Common myeloid progenitor, CD34-positive (primary cell): ENCODE results near the gene THEMIS.

Experiments used
- CTCF ChIA-PET: fragments of 350-600 bp; sonication (Branson Sonifier 250); formaldehyde crosslinking; loops from one replicate; lab custom pipeline; 2021; ENCODE audit warnings: antibody characterized with exemption; lab: Charles Lee
- POLR2A ChIA-PET: fragments of 350-600 bp; sonication (Branson Sonifier 250); formaldehyde crosslinking; loops from one replicate; lab custom pipeline; 2021; ENCODE audit warnings: antibody characterized with exemption; lab: Charles Lee
- DNase-seq, 3 donors: peaks; one replicate each; pipeline versions ENCODE4 v3.0.0 to v3.0.0-alpha.2; 2013
- H3K27ac ChIP-seq, 2 experiments: 1 replicate in 1 of 2; 2 replicates in 1 of 2; pipeline ENCODE4 v1.7.0; 2013; ENCODE audit warnings: inconsistent platforms in 2 of 2, low read length in 2 of 2, mild to moderate bottlenecking in 2 of 2, low read depth in 1 of 2, moderate library complexity in 1 of 2; ENCODE audit not compliant: severe bottlenecking in 2 of 2, insufficient read depth in 1 of 2, poor library complexity in 1 of 2
- H3K27me3 ChIP-seq, 5 experiments: replicated peaks in 2 of 5; 1 replicate in 3 of 5; 2 replicates in 2 of 5; pipeline versions ENCODE4 v1.6.1 to v1.7.0; 2013; ENCODE audit warnings: low read length in 4 of 5, mild to moderate bottlenecking in 2 of 5, moderate library complexity in 2 of 5, inconsistent platforms in 1 of 5; ENCODE audit not compliant: insufficient read depth in 5 of 5, control insufficient read depth in 4 of 5
- H3K36me3 ChIP-seq, 4 experiments: 1 replicate in 2 of 4; 2 replicates in 2 of 4; pipeline versions ENCODE4 v1.6.1 to v1.7.0; 2013; ENCODE audit warnings: low read length in 3 of 4, control low read depth in 1 of 4, mild to moderate bottlenecking in 1 of 4; ENCODE audit not compliant: control insufficient read depth in 4 of 4, insufficient read depth in 4 of 4
- H3K4me1 ChIP-seq, 4 experiments: 1 replicate in 3 of 4; 2 replicates in 1 of 4; pipeline versions ENCODE4 v1.6.1 to v1.7.1; 2013; ENCODE audit warnings: low read length in 3 of 4, mild to moderate bottlenecking in 3 of 4, control low read depth in 1 of 4, inconsistent platforms in 1 of 4, moderate library complexity in 1 of 4; ENCODE audit not compliant: control insufficient read depth in 4 of 4, insufficient read depth in 4 of 4; ENCODE audit errors: control extremely low read depth in 1 of 4
- H3K4me3 ChIP-seq, 7 experiments: 1 replicate in 4 of 7; 2 replicates in 3 of 7; pipeline versions ENCODE4 v1.5.1 to v1.7.0; 2013; ENCODE audit warnings: mild to moderate bottlenecking in 7 of 7, low read length in 6 of 7, moderate library complexity in 6 of 7, inconsistent platforms in 2 of 7, low read depth in 2 of 7, control low read depth in 1 of 7; ENCODE audit not compliant: insufficient read depth in 4 of 7, control insufficient read depth in 1 of 7; ENCODE audit errors: extremely low read depth in 1 of 7
- H3K9me3 ChIP-seq, 5 experiments: 1 replicate in 4 of 5; 2 replicates in 1 of 5; pipeline versions ENCODE4 v1.6.1 to v1.7.1; 2013; ENCODE audit warnings: low read length in 4 of 5, mild to moderate bottlenecking in 2 of 5, inconsistent platforms in 1 of 5, low read depth in 1 of 5, moderate library complexity in 1 of 5; ENCODE audit not compliant: control insufficient read depth in 4 of 5, insufficient read depth in 2 of 5; ENCODE audit errors: control extremely low read depth in 1 of 5
- WGBS: methylation state at CpG from one replicate; pipeline ENCODE4 v1.1.5; 2013; ENCODE audit not compliant: insufficient coverage; 5-methylcytosine and 5-hydroxymethylcytosine counted together

Gene THEMIS

DNA sequence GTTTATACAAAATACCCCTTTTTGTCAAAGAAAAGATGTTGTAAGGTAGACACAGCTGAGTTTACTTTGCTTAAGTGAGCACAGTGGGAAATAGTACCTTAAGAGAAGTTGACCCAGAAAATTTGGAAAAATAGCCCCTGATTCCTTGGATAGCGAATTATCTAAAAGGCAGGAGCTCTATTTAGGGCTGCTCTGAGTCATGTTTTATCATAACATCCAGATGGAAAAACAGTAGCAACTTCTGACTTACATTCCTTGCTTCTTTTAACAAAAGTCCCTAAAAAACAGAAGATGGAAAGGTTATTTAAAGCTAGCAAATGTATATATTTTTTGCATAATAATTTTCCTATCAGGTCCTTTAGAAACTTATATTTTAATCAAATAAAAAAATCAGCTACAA, 59.0 kb downstream of the THEMIS start:
- no peak for DNase-seq
- WGBS = no CpG with 5 or more reads among the region's 1 CpG
- POLR2A ChIA-PET = interaction anchor here (0.7 kb wide), 1 partner anchor 174 kb away, joined by 3 read pairs; no protein-coding TSS in a partner anchor

DNA sequence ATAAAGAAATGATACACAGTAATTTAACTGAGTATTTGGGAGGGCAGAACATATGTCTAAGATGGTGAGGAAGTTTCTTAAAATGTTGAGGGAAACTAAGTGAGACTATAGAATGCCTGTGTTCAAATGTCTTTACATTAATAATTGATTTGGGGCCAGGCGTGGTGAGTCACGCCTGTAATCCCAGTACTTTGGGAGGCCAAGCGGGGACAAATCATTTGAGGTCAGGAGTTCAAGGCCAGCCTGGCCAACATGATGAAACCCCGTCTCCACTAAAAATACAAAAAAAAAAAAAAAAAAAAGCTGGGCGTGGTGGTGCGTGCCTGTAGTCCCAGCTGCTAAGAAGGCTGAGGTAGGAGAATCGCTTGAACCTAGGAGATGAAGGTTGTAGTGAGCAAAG, 66.7 kb downstream of the THEMIS start:
- Histone ChIP-seq H3K27ac (no peak overlapping the region), H3K36me3 (no peaks in the 10 kb centered on the region), H3K4me3 (no peak overlapping the region), H3K27me3 (no peaks in the 10 kb centered on the region), H3K4me1 (no peaks in the 10 kb centered on the region), H3K9me3 (no peaks in the 10 kb centered on the region)
- CTCF ChIA-PET = interaction anchor here (0.6 kb wide), 1 partner anchor 34 kb away, joined by 3 read pairs; no protein-coding TSS in a partner anchor
- 100% methylated on average over 1 of the region's 7 CpGs for WGBS
- no peak for DNase-seq
- POLR2A ChIA-PET = no interaction called here

More for the DNA sequence above, 59.0 kb downstream of the THEMIS start:
- Histone ChIP-seq H3K9me3 (no peaks in the 10 kb centered on the region), H3K36me3 (no peaks in the 10 kb centered on the region), H3K27ac (no peak overlapping the region), H3K4me1 (no peaks in the 10 kb centered on the region), H3K4me3 (no peak overlapping the region), H3K27me3 (no peaks in the 10 kb centered on the region)
- CTCF ChIA-PET = interaction anchor here (1.1 kb wide), 1 partner anchor 11 kb away, joined by 4 read pairs; no protein-coding TSS in a partner anchor

DNA sequence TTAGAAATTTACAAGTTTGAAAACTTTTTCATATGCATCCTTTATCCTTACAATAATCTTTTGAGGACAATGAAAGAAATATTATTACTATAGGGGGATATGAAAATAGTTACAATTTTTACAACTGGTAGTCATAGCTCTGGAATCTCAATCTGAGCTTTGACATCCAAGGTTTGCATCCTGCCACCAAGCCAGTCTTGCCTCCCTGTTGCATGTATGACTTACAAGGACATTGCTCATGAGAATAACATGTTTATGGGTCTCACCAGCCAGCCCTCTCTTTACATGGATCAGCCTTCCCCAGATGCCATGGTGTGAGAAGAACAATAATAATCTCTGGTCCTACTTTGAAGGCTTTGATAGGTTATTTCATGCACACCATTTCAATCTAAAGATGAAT, 67.5 kb downstream of the THEMIS start:
- Histone ChIP-seq H3K9me3 (no peaks in the 10 kb centered on the region), H3K27ac (no peak overlapping the region), H3K4me3 (no peak overlapping the region), H3K27me3 (no peaks in the 10 kb centered on the region), H3K4me1 (no peaks in the 10 kb centered on the region), H3K36me3 (no peaks in the 10 kb centered on the region)
- no peak for DNase-seq
- CTCF ChIA-PET = no interaction called here
- POLR2A ChIA-PET = no interaction called here

DNA sequence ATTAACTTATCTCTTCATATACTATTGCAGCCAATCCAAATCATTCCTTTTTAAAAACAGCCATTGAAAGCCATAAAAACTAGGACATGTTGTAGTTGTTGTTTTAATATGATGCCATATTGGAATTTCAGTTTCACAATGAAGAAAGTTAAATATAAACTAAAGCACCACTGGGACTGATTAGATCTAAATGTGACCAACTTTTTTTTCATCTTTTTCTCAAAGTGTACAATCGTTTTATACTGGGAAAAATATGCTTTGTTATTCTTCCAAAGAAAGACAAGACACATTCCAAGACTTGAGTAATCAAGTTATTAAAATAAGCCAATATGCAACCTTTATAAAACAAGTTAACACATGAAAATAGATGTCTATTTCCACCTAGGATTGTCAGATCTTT, 68.5 kb downstream of the THEMIS start:
- H3K9me3 ChIP-seq = no peaks in the 10 kb centered on the region
- H3K4me3 ChIP-seq = no peak overlapping the region
- 100% methylated on average over 1 of the region's 1 CpG for WGBS
- no peaks in the 10 kb centered on the region for H3K27me3 ChIP-seq
- DNase-seq = no peak
- ChIA-PET POLR2A (no interaction called here), CTCF (no interaction called here)
- H3K36me3 ChIP-seq = no peaks in the 10 kb centered on the region
- no peak overlapping the region for H3K27ac ChIP-seq
- no peaks in the 10 kb centered on the region for H3K4me1 ChIP-seq

DNA sequence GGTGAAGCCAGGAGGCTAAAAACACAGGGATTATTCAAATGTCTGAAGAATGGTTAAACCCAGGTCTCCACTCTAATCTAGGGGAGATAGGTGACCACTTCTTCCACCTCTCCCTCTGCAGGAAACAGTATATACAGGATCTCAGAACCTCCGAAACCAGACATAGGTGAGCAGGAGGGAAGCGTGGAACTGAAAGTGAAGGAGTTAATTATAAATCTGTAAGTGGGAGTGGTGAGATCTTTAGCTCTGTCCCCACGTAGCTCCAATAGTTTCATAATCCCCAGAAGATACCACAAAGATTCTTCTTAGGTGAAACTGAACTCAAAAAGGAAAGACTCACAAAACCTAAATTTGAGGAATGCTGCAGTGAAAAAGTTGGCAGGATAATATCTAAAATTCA, 76.8 kb downstream of the THEMIS start:
- H3K27ac ChIP-seq = no peak overlapping the region
- H3K4me3 ChIP-seq = no peak overlapping the region
- peaks cover 0 to 1% (median 0%) of the 10 kb centered on the region in 5 experiments for H3K9me3 ChIP-seq
- ChIA-PET CTCF (no interaction called here), POLR2A (no interaction called here)
- WGBS = no CpG with 5 or more reads among the region's 3 CpGs
- no peaks in the 10 kb centered on the region for H3K36me3 ChIP-seq
- no peak for DNase-seq
- no peaks in the 10 kb centered on the region for H3K27me3 ChIP-seq
- no peaks in the 10 kb centered on the region for H3K4me1 ChIP-seq

DNA sequence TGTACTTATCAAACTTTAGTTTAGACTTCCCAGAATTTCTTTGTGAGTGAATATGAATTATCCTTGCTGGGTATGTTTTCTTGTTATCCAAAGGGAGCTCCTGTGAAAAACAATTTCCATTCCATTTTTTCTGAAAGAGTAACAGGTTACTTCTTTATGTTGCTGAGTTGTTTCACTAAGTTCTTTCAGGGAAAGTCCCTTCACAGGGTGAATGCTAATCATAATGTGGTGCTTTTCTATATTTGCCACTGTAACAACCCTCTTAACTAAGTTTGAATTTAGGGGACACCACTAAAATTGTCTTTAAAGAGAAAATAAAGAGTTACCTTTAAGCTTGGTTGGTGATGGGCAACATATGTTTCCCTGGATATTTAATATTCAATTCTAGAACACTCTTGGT, 79.4 kb downstream of the THEMIS start:
- ChIA-PET CTCF (no interaction called here), POLR2A (no interaction called here)
- Histone ChIP-seq H3K27ac (no peak overlapping the region), H3K4me1 (no peaks in the 10 kb centered on the region), H3K4me3 (no peak overlapping the region), H3K27me3 (no peaks in the 10 kb centered on the region), H3K9me3 (peaks cover 0 to 1% (median 0%) of the 10 kb centered on the region in 5 experiments), H3K36me3 (no peaks in the 10 kb centered on the region)
- no peak for DNase-seq

DNA sequence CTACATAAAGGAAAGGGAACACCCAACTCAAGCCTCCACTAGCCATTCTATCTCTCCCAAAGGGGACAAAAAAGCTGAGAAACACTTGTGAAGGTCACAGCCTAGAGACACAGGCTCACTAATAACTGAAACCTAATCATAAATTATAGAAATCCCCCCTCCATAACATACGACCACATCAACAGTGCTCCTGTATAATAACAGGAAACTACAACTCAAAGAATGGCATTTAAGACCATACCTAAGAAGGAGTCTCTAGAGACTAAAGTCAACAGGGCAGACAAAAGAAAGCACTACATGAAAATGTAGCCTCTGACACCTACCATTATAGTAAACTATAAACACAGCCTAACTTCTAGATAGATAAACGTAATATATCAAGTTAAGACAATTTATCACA, 82.7 kb downstream of the THEMIS start:
- Histone ChIP-seq H3K36me3 (no peaks in the 10 kb centered on the region), H3K4me1 (no peaks in the 10 kb centered on the region), H3K4me3 (no peak overlapping the region), H3K27me3 (peaks cover 0 to 2% (median 0%) of the 10 kb centered on the region in 5 experiments), H3K27ac (no peak overlapping the region), H3K9me3 (peaks cover 0 to 1% (median 0%) of the 10 kb centered on the region in 5 experiments)
- no peak for DNase-seq
- ChIA-PET CTCF (no interaction called here), POLR2A (no interaction called here)
- WGBS = no CpG with 5 or more reads among the region's 2 CpGs
